Fibroblast of gingiva (primary cell): ENCODE results near the gene CBFA2T3.

Experiments
- DNase-seq: peaks from one replicate; pipeline ENCODE4 v3.0.0-alpha.2; 2011; ENCODE audit warnings: low read depth

CBFA2T3 gene

GRCh38 chr16:88995746-88996535, 18.9 kb upstream of the CBFA2T3 start:
- DNase-seq = no peak

DNA sequence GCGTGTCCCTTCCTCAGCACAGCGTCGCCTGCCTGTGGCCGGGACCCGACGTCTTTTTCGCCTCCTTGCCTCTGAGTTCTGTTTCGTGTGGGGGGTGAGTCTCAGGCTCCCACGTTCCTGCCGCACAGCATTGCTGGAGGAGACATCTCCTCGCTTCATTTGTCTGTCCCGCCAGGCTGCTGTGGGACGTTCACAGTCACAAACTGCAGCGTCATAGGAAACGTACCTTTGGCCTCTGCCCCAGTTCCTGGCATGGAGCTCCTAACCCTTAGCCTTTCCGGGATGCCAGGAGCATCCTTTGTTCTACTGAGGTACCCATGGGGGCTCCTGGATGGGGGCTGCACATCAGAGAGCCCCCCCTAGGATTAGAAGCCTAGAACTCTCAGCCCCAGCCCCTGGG, 18.2 kb upstream of the CBFA2T3 start:
- DNase-seq = no peak

- DNase-seq = no peak
These were observed 17.7 kb upstream of the CBFA2T3 start for GRCh38 chr16:88994695-88995094.

- DNase-seq = no peak
These were observed 17.1 kb upstream of the CBFA2T3 start for GRCh38 chr16:88993946-88994600.

GRCh38 chr16:88993166-88993761, 16.3 kb upstream of the CBFA2T3 start:
- no peak for DNase-seq

GRCh38 chr16:88992351-88993165, 15.6 kb upstream of the CBFA2T3 start:
- no peak for DNase-seq

GRCh38 chr16:88991813-88992350, 14.9 kb upstream of the CBFA2T3 start:
- DNase-seq = no peak

DNA sequence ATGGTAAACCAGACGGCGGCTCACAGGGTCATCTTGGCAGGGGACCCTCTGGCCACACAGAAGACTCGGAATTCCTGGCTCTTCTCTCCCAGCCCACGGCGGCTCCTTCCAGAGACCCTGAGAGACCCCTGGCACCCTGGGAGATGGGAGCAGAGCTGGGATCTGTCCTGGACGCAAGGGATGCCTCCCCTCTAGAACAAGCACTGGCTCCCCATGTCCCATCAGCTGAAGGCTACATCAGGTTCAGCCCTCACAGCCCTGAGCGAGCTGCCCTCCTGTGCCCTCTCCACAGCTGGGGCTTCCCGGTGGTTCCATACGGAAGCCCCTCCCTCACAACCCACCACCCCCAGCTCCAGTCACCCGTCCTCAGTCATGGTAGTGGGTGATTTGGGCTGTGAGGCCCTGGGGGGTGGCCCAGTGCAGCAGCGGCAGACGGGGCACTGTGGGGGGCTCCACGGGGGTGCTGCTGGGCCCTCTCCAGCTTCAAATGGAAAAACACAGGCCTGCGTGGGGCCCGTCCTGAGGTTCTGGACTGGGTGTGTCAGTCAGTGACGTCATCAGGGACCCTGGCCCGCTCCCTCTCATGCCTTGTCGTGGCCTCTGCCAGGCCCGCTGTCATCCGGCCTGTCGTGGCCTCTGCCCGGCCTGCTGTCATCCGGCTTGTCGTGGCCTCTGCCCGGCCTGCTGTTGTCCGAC, 13.0 kb upstream of the CBFA2T3 start:
- DNase-seq = no peak

DNA sequence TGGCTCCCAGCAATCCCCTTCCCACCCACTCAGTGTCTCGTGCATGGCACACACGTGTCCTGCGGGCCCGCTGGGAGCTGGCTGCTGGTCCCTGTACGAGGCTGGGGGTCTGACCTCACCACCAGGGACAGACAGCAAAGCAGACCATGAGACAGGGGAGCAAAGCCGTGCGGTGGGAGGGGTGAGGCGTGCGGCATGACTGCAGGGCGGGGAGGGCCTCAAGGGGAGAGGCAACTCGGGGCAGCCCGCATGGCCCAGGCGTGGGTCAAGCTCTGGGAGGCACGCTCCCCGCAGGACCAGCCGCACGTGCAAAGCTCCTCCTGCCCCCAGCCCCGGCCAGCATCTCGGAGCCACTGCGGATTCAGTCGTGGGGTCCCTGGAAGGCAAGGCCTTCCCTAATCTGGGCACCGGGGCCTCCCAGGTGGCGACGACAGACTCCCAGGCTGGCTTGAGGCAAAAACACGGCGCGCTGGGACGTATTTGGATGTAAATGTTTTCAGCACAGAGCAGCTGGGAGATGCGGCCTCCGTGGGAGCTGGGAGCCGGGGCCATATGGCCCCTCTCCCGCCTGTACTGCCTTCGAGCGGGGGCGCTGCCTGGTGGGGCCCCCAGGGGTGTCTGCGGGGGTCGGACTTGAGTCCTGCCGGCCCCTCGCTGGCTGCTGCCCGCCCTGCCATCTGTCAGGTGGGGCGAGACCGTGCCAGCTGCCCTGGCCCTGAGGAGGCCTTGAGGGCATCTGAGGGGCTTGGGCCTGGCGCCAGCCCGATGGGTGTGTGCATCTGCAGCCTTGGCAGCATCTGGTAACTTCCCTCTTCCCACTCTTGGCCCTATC, 12.2 kb upstream of the CBFA2T3 start:
- DNase-seq = no peak

DNA sequence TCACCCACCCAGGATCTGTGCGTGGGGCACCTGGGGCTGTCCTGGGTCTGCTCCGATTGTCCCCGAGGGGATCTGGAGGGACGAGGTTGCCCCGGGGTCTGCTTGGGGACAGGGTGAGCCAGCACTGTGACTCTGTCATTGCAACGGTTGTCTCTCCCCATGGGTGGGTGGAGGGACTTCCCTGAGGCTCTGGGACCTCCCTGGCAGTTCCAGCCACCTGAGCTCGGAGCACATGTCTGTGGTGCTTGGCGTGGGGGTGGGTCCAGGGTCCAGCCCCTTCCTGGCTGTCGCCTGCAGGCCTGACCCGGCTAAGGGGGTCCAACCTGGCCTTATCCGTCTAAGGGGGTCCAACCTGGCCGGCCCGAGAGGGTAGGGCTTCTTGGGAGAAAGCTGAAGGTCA, 8.5 kb upstream of the CBFA2T3 start:
- no peak for DNase-seq

DNA sequence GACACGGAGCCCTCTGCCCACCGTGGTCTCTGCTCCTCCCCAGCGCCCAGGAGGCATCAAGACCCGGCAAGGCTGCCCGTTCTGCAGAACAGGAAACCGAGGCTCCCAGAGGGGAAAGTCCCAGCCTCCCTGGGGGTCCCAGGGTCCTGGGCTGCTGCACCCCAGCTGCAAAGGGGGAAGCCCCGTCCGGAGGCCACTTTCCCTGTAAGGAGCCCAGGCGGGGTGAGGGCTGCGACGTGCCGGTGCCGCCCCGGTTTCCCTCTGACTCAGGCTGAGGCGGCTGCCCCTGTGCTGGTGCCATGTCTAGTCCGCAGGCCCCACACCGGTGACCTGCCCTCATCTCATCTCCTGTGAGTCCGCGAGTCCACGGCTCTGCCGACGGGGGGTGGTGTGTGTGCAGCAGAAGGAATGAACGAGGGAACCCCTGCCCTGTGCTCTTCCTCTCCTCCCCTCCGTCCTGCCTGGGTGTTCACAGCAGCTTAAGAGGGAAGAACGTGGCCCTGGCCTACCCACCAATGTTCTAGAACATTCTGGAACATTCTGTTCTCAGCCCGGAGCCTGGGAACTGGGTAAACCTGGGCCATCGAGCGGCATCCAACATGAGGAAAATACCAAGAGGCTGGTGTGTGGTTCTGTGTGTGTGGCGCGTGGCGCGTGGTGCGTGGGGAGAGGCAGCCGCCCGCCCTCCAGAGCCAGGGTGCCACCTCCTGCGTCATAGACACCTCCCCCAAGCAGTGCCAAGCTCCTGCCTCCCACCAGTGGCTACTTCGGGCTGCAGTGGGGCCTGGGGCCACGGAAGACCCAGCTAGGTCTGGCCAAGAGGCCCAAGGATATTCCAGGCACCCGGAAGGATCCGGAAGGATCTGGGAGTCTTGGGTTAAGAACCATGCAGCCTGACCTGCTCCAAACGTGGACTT, 7.0 kb upstream of the CBFA2T3 start:
- no peak for DNase-seq

DNA sequence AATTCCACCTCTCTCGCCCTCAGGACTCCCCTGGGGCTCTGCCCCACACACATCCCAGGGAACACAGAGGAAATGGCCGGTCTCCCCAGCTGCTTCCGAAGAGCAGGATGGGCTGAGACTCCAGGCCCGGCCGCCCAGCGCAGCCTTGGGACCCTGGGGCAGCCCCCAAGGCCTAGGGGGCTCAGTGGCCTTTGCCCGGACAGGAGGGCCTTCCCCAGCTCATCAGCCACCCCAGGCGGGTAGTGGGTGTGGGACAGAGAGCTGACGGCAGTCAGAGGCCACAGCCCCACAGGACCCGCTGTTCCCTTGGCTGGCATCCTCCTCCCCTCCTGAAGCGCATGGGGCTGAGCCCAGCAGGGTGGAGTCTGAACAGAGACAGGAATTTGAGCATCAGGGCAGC, 6.2 kb upstream of the CBFA2T3 start:
- DNase-seq = no peak

DNA sequence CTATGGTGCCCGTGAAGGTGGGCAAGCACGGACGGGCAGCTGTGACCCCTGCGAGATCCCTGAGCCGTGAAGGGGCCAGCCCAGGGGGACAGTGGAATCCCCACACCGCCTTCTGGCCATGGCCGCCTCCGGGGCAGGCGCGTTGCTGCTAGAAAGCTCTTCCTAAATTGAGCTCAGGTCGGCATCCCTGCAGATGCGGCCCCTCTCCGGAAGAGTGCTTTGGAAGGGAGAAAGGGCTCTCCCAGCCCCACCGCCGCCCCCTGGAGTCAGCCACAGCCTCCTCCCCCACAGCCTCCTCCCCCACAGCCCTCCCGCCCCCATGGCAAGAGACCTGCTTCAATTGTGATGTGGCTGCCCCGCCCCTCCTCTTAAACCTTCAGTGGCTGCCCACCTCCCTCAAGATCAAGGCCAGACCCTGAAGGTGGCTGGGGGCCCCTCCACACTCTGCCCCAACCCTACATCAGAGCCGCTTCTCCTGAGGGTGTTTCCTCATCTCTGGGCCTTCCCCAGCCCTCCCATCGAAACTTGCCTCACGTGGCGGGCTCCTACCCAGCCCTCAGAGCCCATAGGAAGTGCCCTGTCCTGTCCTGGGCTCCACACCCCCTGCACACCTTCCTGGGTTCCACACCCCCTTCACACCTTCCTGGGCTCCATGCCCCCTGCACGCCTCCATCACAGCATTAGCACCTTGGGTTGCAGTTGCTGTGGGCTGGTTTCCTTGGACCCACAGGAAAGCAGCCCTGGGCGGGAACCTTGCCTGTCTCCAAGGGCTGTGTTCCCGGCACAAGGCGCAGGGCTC, 5.5 kb upstream of the CBFA2T3 start:
- no peak for DNase-seq

DNA sequence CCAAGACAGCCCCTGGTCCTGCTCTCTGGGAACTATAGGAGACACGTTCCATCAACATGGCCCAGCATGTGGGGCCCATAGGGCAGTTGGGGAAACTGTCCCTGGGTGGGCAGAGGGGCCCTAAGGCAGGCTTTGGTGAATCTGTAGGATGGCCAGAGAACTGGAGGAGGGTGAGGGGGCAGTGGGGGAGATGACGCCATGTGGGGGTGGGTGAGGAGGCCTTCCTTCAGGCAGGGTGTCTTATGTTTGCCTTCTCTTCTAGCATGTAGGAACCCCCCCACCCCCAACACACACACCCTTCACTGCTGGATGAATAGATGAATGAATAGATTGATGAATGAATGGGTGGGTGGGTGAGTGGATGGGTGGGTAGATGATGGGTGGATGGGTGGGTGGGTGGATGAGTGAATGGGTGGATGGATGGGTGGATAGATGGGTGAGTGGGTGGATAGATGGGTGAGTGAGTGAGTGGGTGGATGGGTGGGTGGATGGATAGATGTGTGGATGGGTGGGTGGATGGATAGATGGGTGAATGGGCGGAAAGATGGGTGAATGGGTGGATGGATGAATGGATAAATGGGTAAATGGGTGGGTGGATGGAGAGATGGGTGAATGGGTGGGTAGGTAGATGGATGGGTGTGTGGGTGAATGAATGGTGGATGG, 2.5 kb upstream of the CBFA2T3 start:
- no peak for DNase-seq

GRCh38 chr16:88978608-88979346, 1.8 kb upstream of the CBFA2T3 start:
- no peak for DNase-seq

DNA sequence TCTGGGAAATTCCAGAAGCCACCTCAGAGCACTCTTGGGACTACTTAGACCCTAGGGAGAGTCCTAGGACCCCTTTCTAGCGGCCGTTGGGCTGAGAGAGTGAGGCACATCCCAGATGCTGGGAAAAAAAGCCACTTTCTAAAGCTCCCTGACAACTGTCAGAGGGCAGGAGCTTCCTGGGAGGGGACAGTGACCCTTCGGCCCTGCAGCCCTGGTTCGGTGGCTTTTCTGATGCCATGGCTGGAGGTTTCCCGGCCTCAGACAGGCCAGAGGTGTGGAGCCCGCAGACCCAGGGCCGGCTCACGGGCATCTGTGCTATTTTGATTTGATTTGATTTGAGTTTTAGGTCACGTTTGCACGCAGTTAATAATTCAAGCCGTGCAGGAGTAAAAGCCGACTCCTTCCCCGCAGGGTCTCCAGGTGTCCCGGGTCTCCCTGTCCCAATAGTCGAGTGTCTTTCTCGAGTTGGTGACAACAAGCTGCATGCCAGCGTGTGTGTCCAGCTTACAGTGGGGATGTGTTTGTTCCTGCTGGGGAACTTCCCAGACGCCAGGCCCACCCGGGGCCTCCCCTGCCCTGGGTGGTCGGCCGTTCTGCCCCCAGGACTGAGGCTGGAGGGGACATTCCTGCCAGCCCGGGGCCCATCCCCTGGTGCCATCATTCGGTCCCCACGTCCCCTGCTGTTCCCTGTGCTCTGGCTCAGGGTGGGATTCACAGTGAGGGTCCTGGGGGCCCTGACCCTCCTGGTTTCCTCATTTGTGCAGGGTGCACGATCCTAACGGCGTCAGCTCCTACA, 1.0 kb upstream of the CBFA2T3 start:
- no peak for DNase-seq
